HG03066 (cell line): ENCODE measurements around the gene TMEM132A.

ENCODE experiments used
- ATAC-seq: cut with Tn5 transposase; IDR thresholded peaks from one replicate; pipeline ENCODE4 v1.9.1; 2021; ENCODE audit warnings: low read depth; ENCODE audit not compliant: unreplicated experiment

Gene TMEM132A

DNA sequence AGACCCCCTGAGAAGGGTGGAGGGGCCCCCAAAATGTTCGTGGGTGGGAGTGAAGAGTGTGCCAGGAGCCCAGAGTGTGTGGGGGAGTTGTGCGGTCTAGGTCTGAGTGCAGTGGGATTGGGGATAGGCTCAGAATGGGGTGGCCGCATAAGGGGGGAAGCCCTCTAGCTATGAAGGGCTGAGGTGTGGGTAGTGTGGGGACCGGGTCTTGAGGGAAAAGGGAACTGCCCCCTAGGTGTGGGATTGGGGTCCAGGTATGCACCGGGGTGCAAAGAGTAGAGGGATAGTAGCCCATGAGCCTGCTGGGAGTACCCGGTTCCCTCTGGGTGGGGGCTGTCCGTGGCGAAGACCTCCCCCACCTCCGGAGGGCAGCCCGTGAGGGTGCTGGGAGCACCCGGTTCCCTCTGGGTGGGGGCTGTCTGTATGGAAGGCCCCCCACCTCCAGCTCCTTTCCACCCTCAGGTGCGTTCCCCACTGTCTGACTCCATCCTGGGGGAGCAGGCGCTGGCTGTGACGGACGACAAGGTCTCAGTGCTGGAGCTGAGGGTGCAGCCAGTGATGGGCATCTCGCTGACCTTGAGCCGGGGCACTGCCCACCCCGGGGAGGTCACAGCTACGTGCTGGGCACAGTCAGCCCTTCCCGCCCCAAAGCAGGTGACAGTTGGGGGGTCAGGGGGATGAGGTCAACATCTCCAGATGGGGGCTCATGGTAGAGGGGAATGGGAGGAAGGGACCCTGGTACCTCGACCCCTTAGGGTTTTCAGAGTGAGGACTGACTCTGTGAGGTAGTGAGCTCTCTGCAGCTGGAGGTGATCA lies 10.7 kb downstream of the TMEM132A start:
- no peak for ATAC-seq

- no peak for ATAC-seq
These were observed 11.6 kb downstream of the TMEM132A start for GRCh38 chr11:60935676-60936442.

DNA sequence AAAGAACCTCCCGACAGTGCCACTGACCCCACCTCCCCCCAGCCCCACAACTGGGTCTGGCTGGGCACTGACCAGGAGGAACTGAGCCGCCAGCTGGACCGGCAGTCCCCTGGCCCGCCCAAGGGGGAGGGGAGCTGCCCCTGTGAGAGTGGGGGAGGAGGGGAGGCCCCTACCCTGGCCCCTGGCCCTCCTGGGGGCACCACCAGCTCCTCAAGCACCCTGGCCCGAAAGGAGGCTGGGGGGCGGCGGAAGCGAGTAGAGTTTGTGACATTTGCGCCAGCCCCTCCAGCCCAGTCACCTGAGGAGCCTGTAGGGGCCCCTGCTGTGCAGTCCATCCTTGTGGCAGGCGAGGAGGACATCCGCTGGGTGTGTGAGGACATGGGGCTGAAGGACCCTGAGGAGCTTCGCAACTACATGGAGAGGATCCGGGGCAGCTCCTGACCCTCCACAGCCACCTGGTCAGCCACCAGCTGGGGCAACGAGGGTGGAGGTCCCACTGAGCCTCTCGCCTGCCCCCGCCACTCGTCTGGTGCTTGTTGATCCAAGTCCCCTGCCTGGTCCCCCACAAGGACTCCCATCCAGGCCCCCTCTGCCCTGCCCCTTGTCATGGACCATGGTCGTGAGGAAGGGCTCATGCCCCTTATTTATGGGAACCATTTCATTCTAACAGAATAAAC lies 12.3 kb downstream of the TMEM132A start:
- no peak for ATAC-seq

DNA sequence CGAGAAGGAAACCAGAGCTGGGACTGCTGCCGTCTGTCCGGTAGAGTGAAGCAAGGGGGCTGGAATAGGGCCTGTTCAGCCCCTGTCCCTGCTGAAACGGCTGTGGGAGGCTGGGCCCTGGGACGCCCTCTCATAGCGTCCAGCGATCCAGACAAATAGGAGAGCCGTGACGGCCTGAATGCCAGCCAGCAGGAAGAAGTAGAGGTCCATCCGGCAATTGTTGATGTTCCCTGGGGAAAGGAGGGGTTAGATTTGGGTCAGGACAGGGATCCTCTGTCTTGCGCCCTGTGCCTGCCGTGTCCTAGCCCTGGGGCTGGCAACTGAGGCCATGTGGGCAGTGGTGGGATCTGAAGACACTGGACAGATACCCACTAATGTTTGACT lies 12.9 kb downstream of the TMEM132A start:
- ATAC-seq: no peak

GRCh38 chr11:60937811-60938210 lies 13.6 kb downstream of the TMEM132A start:
- ATAC-seq: no peak

DNA sequence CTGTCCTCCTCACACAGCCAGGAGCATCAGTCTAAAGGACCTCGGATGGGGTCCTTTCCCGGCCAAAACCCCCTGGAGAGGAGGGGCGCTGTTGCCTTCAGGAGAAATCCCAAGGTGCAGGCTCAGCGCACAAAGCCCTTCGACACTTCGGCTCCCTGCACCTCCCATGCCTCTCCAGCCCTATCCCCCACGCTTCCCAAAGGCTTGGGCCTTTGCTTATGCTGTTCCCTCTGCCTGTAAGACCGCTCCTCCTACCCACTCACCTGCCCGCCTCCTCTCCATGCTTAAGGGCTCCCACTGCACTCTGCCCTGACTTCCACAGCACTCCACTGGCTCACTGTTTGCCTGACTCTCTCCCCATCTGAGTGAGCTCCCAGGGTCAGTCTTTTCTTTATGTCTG lies 14.2 kb downstream of the TMEM132A start:
- no peak for ATAC-seq

GRCh38 chr11:60939301-60939700 lies 15.0 kb downstream of the TMEM132A start:
- ATAC-seq: no peak

GRCh38 chr11:60939855-60940254 lies 15.6 kb downstream of the TMEM132A start:
- no peak for ATAC-seq

- ATAC-seq: no peak
These were observed 17.3 kb downstream of the TMEM132A start for GRCh38 chr11:60941371-60942119.

DNA sequence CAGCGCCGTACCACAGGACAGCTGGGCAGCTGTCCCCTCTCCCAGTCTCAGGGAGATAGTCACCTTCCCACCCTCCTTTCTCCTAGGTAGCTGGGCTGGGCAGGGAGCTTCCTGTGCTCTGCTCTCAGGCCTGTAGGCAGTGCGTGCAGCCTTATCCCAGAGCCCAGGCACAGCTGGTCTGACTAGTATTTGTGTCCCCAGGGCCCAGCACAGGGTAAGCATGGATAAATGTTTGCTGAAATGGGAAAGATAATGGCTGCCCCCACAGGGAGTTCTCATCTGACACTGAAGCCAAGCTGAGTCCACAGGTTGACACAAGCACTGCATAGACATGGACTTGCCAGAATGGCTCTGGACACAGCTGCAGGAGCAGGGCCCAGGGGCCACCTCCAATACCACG lies 18.0 kb downstream of the TMEM132A start:
- ATAC-seq: no peak

DNA sequence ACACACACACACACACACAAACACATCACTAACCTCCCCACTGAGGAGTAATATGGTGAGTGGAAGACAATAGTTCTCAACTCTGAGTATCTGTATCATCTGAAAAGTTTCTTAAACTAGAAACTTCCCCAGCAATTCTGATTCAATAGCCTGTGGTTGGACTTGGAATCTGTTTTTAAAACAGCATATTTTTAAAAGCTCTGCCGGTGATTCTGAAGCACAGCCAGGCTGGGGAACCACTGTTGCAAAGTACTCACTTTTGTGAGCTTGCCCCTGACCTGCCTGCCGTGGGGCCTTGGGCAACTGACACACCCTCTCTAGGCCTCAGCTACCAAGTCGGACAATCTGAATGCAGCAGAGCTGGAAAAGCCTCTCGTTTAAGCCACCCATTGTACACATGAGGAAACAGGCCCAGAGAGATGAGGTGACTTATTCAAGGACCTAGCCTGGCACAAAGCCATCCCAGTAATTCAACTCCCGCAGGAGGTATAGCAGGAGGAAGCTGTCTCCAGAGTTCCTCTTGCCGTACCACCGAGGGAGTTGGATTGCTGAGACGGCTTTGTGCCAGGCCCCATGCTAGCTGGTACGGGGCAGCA lies 18.8 kb downstream of the TMEM132A start:
- ATAC-seq: no peak

- ATAC-seq: no peak
These were observed 20.4 kb downstream of the TMEM132A start for GRCh38 chr11:60944490-60945294.

GRCh38 chr11:60945295-60945667 lies 21.0 kb downstream of the TMEM132A start:
- no peak for ATAC-seq

GRCh38 chr11:60946601-60947264 lies 22.5 kb downstream of the TMEM132A start:
- ATAC-seq: no peak

GRCh38 chr11:60947700-60948099 lies 23.4 kb downstream of the TMEM132A start:
- no peak for ATAC-seq

DNA sequence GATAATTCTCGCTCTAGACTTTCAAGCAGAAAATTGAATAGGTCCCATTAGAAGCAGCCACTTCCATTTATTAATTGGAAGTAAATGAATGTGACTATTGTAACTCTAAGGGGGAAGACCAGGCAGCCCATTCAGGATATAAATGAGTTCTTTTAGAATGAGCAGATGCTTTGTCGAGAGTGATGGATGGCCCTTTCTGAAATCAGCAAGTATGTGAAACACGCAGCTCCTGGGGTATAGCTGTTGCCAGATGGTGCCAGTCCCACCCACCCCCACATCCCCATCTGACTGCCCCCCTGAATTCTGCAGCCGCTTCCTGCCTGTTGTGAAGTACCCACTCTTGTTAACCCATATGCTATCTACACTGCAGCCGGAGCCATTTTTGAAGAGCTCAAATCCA lies 24.0 kb downstream of the TMEM132A start:
- no peak for ATAC-seq

DNA sequence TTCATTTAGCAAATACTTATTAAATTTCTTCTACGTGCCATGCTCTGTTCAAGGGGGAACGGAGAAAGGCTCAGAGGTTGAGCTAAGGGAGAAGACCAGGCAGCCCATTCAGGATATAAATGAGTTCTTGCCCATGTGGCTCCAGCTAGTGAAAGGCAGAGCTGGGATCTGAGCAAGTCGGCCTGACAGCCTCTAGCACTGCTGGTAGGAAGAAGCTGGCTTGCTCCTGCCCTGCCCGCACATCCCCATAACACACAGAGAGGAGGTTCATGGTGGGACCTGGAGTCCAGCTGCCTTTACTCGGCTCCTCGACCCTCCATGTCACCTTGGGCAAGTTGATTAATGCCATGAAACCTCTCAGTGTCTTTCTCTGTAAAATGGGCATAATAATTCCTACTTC lies 25.8 kb downstream of the TMEM132A start:
- no peak for ATAC-seq

GRCh38 chr11:60950933-60951605 lies 26.8 kb downstream of the TMEM132A start:
- ATAC-seq: no peak

GRCh38 chr11:60951606-60951903 lies 27.3 kb downstream of the TMEM132A start:
- peak; percentile 2 for ATAC-seq
